GM12878 (cell line): Measurements from ENCODE around the gene RP9. TPM values are rescaled to one million over a fixed set of nuclear protein-coding genes. Genes with fewer than 3 reads are reported as not detected.

Source experiments
- EED ChIP-seq: sonication (generic); IDR thresholded peaks from 2 replicates; pipeline ENCODE4 v1.6.1; 2016; ENCODE audit warnings: antibody characterized with exemption, low read depth
- FOXM1 ChIP-seq: IDR thresholded peaks from 2 replicates; pipeline ENCODE4 v1.6.1; 2012; ENCODE audit warnings: low read depth, mild to moderate bottlenecking, inconsistent platforms, low read length, moderate library complexity
- IKZF1 ChIP-seq: fragments of 450-650 bp; conservative IDR thresholded peaks from 2 replicates; pipeline ENCODE4 v1.6.1; 2017; ENCODE audit warnings: antibody characterized with exemption, mild to moderate bottlenecking
- MTA2 ChIP-seq: fragments of 450-650 bp; IDR thresholded peaks from 2 replicates; pipeline ENCODE4 v1.6.1; 2016; ENCODE audit warnings: low read depth, mild to moderate bottlenecking, moderate library complexity
- NFYB ChIP-seq: IDR thresholded peaks from 2 replicates; pipeline ENCODE4 v1.6.1; 2011; ENCODE audit warnings: low read depth, mild to moderate bottlenecking, low read length, improper control_type of control experiment, moderate library complexity; ENCODE audit not compliant: insufficient read depth
- POLR2AphosphoS5 ChIP-seq: IDR thresholded peaks from 2 replicates; pipeline ENCODE4 v1.6.1; 2011; ENCODE audit warnings: mild to moderate bottlenecking, low read length, inconsistent platforms
- polyA plus RNA-seq, 11 experiments: library from polyadenylated mRNA; depleted of rRNA in 4 of 11; unstranded in 6 of 11; stranded (reverse) in 5 of 11; fragments of >200 nt; fragmentation: Nextera tagmentation in 4 of 11; fragmentation: Illumina TruSeq in 1 of 11; extraction: Ambion mirVana in 4 of 11; extraction: Trizol in 1 of 11; gene quantifications; 1 replicate in 1 of 11; 2 replicates in 10 of 11; pipeline versions ENCODE4 v1.2.1 to v1.2.3, GENCODE V29; 2011 to 2016; ENCODE audit warnings: inconsistent platforms in 2 of 11, missing spikeins in 2 of 11, low read depth in 1 of 11
- total RNA-seq, 4 experiments: library from RNA; depleted of rRNA in 3 of 4; stranded (reverse); fragments of >200 nt in 3 of 4; fragmentation: Illumina TruSeq in 1 of 4; extraction: Trizol in 1 of 4; gene quantifications; 2 replicates each; pipeline versions ENCODE4 v1.2.1 to v1.2.3, GENCODE V29; 2013 to 2021
- TF ChIP-seq, protein P1 (sequence below): fragments of 450-650 bp; formaldehyde crosslinking; IDR thresholded peaks from 2 replicates; pipeline ENCODE4 v1.4.0; 2022; ENCODE audit warnings: mild to moderate bottlenecking, moderate library complexity
- TF ChIP-seq, protein P2 (sequence below): fragments of 450-650 bp; IDR thresholded peaks from 2 replicates; pipeline ENCODE4 v1.6.1; 2017; ENCODE audit warnings: mild to moderate bottlenecking
- TF ChIP-seq, protein P3 (sequence below): fragments of 450-650 bp; IDR thresholded peaks from 2 replicates; pipeline ENCODE4 v1.6.1; 2014; ENCODE audit warnings: mild to moderate bottlenecking
- TF ChIP-seq, protein P4 (sequence below): fragments of 450-650 bp; IDR thresholded peaks from 2 replicates; pipeline ENCODE4 v1.6.1; 2017; ENCODE audit warnings: low read depth, mild to moderate bottlenecking, moderate library complexity
- TF ChIP-seq, protein P5 (sequence below): fragments of 150-350 bp; IDR thresholded peaks from 2 replicates; pipeline ENCODE4 v1.6.1; 2014; ENCODE audit warnings: mild to moderate bottlenecking, low read depth, low read length

RP9 gene
- total and polyA plus RNA-seq, 10 of the 15 experiments (the other 5 are each of a cell fraction or from before 2014, with no cell fraction given), result 7.6 to 25.3 (median 16.9) TPM

DNA sequence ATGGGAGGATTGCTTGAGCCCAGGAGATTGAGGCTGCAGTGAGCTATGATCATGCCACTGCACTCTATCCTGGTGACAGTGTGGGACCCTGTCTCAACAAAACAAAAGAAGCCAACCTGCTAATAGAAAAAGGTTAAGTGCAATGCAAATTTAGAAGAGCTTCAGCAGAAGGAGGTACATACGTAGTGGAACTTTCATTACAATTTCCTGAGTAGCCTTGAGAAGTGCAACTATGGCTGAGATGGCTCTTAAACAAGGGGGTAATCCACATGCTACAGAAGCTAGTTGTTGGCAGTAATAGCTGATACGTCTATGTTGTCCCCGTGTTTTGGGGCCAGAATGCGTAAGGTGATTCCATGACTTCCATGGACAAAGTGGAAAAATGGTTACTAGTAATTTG, 36.0 kb downstream of the RP9 start (continued):
- TF ChIP-seq, protein P1, sequence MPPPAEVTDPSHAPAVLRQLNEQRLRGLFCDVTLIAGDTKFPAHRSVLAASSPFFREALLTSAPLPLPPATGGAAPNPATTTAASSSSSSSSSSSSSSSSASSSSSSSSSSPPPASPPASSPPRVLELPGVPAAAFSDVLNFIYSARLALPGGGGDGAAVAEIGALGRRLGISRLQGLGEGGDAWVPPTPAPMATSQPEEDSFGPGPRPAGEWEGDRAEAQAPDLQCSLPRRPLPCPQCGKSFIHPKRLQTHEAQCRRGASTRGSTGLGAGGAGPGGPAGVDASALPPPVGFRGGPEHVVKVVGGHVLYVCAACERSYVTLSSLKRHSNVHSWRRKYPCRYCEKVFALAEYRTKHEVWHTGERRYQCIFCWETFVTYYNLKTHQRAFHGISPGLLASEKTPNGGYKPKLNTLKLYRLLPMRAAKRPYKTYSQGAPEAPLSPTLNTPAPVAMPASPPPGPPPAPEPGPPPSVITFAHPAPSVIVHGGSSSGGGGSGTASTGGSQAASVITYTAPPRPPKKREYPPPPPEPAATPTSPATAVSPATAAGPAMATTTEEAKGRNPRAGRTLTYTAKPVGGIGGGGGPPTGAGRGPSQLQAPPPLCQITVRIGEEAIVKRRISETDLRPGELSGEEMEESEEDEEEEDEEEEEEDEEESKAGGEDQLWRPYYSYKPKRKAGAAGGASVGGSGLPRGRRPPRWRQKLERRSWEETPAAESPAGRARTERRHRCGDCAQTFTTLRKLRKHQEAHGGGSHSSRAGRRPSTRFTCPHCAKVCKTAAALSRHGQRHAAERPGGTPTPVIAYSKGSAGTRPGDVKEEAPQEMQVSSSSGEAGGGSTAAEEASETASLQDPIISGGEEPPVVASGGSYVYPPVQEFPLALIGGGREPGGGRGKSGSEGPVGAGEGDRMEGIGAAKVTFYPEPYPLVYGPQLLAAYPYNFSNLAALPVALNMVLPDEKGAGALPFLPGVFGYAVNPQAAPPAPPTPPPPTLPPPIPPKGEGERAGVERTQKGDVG (CRISPR knock-in tag), result no peak
- TF ChIP-seq, protein P2, sequence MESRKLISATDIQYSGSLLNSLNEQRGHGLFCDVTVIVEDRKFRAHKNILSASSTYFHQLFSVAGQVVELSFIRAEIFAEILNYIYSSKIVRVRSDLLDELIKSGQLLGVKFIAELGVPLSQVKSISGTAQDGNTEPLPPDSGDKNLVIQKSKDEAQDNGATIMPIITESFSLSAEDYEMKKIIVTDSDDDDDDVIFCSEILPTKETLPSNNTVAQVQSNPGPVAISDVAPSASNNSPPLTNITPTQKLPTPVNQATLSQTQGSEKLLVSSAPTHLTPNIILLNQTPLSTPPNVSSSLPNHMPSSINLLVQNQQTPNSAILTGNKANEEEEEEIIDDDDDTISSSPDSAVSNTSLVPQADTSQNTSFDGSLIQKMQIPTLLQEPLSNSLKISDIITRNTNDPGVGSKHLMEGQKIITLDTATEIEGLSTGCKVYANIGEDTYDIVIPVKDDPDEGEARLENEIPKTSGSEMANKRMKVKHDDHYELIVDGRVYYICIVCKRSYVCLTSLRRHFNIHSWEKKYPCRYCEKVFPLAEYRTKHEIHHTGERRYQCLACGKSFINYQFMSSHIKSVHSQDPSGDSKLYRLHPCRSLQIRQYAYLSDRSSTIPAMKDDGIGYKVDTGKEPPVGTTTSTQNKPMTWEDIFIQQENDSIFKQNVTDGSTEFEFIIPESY, result no peak
- TF ChIP-seq, protein P3, sequence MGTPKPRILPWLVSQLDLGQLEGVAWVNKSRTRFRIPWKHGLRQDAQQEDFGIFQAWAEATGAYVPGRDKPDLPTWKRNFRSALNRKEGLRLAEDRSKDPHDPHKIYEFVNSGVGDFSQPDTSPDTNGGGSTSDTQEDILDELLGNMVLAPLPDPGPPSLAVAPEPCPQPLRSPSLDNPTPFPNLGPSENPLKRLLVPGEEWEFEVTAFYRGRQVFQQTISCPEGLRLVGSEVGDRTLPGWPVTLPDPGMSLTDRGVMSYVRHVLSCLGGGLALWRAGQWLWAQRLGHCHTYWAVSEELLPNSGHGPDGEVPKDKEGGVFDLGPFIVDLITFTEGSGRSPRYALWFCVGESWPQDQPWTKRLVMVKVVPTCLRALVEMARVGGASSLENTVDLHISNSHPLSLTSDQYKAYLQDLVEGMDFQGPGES, result no peak
- TF ChIP-seq MTA2 (no peak), POLR2AphosphoS5 (no peak), IKZF1 (no peak), EED (no peak), NFYB (no peak), FOXM1 (no peak)
- TF ChIP-seq, protein P4, sequence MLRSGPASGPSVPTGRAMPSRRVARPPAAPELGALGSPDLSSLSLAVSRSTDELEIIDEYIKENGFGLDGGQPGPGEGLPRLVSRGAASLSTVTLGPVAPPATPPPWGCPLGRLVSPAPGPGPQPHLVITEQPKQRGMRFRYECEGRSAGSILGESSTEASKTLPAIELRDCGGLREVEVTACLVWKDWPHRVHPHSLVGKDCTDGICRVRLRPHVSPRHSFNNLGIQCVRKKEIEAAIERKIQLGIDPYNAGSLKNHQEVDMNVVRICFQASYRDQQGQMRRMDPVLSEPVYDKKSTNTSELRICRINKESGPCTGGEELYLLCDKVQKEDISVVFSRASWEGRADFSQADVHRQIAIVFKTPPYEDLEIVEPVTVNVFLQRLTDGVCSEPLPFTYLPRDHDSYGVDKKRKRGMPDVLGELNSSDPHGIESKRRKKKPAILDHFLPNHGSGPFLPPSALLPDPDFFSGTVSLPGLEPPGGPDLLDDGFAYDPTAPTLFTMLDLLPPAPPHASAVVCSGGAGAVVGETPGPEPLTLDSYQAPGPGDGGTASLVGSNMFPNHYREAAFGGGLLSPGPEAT, result no peak
- TF ChIP-seq, protein P5, sequence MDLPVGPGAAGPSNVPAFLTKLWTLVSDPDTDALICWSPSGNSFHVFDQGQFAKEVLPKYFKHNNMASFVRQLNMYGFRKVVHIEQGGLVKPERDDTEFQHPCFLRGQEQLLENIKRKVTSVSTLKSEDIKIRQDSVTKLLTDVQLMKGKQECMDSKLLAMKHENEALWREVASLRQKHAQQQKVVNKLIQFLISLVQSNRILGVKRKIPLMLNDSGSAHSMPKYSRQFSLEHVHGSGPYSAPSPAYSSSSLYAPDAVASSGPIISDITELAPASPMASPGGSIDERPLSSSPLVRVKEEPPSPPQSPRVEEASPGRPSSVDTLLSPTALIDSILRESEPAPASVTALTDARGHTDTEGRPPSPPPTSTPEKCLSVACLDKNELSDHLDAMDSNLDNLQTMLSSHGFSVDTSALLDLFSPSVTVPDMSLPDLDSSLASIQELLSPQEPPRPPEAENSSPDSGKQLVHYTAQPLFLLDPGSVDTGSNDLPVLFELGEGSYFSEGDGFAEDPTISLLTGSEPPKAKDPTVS, result no peak
